Mesodermal cell (in vitro differentiated cells): Measurements from ENCODE around the gene DENND4B.

Source experiments
- H3K27ac ChIP-seq: 2 replicates; pipeline ENCODE4 v1.7.0; 2013; ENCODE audit warnings: mild to moderate bottlenecking, low read depth, low read length, moderate library complexity; ENCODE audit not compliant: severe bottlenecking
- H3K36me3 ChIP-seq: 2 replicates; pipeline ENCODE4 v1.7.1; 2013; ENCODE audit warnings: mild to moderate bottlenecking, low read length, moderate library complexity; ENCODE audit not compliant: control insufficient read depth, insufficient read depth
- H3K4me1 ChIP-seq: one replicate; pipeline ENCODE4 v1.7.1; 2013; ENCODE audit warnings: mild to moderate bottlenecking, low read length; ENCODE audit not compliant: insufficient read depth, control insufficient read depth, poor library complexity, severe bottlenecking
- H3K4me3 ChIP-seq: 2 replicates; pipeline ENCODE4 v1.7.0; 2013; ENCODE audit warnings: low read length, control low read depth, mild to moderate bottlenecking; ENCODE audit not compliant: insufficient read depth, poor library complexity, severe bottlenecking; ENCODE audit errors: extremely low read depth
- H3K9me3 ChIP-seq: 2 replicates; pipeline ENCODE4 v1.7.1; 2013; ENCODE audit warnings: mild to moderate bottlenecking, low read length, moderate library complexity; ENCODE audit not compliant: control insufficient read depth
- WGBS, 2 experiments: methylation state at CpG; one replicate each; pipeline ENCODE4 v1.1.5; 2013; ENCODE audit warnings: missing lambda C conversion rate in 2 of 2; ENCODE audit not compliant: insufficient coverage in 2 of 2; 5-methylcytosine and 5-hydroxymethylcytosine counted together

The DENND4B gene

DNA sequence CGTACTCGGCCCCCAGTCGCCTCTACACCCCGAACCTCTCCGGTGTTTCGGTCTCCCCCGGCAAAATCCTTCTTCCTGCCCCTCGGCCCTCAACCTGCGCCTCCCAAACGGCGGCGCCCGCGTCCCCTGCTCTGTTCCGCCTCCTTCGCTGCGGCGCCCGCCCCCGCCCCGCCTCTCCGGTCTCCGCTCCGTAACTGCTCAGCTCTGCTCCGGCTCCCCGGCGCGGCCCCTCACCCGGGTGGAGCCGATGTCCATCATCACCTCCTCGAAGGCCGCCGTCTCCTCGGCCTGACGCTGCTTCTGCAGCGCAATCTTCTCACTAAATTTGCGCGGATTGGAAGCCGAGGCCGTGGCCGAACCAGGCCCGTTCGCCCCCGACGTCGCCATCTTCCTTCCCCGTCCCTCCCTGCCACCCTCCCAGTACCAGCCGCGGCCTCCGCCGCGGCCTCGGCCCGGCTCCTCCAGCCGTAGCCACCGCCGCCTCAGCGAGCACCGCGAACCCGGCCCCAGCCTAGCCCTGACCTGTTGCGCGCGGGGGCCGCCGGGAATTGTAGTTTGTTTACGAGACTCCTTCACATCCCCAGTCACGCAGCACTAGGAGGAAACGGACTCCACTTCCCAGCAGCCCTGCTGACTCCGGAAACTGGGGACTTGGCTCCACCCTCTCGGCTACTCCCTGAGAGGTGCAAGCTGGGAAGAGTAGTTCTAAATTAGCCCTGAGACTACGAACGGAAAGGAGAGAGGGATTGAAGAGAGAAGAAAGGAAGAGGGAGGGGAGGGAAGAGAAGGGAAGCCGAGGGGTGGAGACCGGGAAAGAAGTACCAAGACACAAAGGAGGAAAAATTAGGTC is 11.8 kb upstream of the DENND4B start, which contains the start of gene CRTC2:
TSS of gene CRTC2 (minus strand) at position 502 of the 850 bp plus-strand sequence. CDS start at position 387, 115 bp downstream.
- H3K9me3 ChIP-seq, result no peaks in the 10 kb centered on the region
- WGBS, 2 experiments, result 0% methylated on average over 57 to 63 of the region's 75 CpGs
- peaks cover 47% of the 10 kb centered on the region for H3K36me3 ChIP-seq
- H3K4me1 ChIP-seq, result peaks cover 16% of the 10 kb centered on the region
- H3K4me3 ChIP-seq, result peak within 1 kb of the TSS; percentile 94
- H3K27ac ChIP-seq, result peak within 1 kb of the TSS; percentile 74

DNA sequence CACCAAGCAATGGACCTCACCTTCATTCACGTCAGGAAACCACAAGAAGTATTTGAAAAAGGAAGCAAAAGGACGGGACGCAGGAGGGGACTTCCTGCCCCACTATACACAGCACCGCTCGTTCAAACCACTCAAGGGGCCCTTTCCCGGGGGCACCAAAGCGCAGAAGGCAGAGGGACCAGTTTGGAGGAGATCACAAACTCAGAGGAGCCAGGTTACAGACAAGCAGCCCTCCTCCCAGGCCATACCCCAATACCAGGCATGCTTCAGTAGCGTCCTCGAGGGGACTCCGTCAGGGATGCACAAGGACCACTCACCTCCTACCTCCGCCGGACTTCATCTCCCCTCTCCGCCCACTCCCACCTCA is 11.2 kb upstream of the DENND4B start:
- peak overlapping the region; percentile 74 for H3K27ac ChIP-seq
- peaks cover 16% of the 10 kb centered on the region for H3K4me1 ChIP-seq
- H3K4me3 ChIP-seq, result peak overlapping the region; percentile 94
- 0% methylated on average over 9 to 10 of the region's 13 CpGs for WGBS, 2 experiments
- no peaks in the 10 kb centered on the region for H3K9me3 ChIP-seq
- H3K36me3 ChIP-seq, result peaks cover 50% of the 10 kb centered on the region

DNA sequence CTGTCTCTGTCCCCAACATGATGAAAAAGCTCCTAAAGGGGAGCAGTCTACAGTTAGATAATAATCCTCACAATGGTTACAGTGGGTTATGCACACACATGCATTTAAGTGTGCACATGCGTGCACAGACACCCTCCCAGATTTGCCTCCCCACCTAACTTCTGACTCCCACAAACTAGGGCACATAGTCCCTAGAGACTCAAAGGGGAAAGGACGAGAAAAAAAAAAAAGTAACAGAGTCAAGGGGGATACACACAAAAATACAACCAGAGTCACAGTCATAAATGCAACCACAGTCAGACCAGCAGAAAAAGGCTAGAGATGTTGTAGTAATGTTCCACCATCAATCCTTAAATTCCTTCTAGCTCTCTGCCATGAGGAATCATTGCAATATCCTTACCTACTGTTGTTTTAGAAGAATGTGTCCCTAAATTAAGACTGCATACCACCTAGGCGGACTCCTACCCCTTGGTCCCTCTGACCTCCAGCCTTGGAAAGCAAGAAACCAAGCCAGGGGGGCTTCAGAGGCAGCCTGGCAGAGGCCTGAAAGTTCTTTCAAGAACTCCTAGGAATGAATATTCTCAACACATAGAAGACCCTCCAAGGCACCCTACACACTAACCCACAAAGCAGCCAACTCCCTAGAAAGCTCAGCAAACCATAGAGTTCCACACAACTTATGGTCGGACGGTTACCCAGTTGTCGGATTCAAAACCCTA is 10.6 kb upstream of the DENND4B start:
- H3K4me3 ChIP-seq, result peak overlapping the region; percentile 94
- H3K4me1 ChIP-seq, result peaks cover 16% of the 10 kb centered on the region
- no peaks in the 10 kb centered on the region for H3K9me3 ChIP-seq
- peaks cover 56% of the 10 kb centered on the region for H3K36me3 ChIP-seq
- 52 to 80% methylated on average over 1 to 2 of the region's 6 CpGs for WGBS, 2 experiments
- H3K27ac ChIP-seq, result no peak overlapping the region

DNA sequence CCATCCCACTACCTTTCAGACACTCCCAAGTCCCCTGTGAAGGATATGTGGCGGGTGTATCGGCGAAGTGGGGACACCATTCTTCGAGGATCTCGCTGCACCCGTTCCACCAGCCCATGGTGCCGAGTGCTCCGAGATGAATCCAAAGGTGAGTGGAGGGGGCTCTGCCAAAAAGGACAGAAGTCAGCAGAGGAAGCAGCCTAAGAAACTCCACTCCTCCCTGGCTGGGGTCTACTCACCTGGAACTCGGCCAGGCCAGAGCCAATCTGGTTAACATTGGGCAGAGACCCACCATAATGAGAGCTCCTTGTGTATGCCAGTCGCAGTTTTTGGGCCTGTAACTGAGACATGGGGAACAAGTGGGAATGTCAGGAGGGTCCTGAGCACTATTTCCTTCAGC is 8.3 kb upstream of the DENND4B start:
- H3K27ac ChIP-seq, result no peak overlapping the region
- no peaks in the 10 kb centered on the region for H3K9me3 ChIP-seq
- H3K4me1 ChIP-seq, result peaks cover 9% of the 10 kb centered on the region
- H3K36me3 ChIP-seq, result peaks cover 58% of the 10 kb centered on the region
- 97 to 100% methylated on average over 9 to 10 of the region's 10 CpGs for WGBS, 2 experiments
- no peak overlapping the region for H3K4me3 ChIP-seq

DNA sequence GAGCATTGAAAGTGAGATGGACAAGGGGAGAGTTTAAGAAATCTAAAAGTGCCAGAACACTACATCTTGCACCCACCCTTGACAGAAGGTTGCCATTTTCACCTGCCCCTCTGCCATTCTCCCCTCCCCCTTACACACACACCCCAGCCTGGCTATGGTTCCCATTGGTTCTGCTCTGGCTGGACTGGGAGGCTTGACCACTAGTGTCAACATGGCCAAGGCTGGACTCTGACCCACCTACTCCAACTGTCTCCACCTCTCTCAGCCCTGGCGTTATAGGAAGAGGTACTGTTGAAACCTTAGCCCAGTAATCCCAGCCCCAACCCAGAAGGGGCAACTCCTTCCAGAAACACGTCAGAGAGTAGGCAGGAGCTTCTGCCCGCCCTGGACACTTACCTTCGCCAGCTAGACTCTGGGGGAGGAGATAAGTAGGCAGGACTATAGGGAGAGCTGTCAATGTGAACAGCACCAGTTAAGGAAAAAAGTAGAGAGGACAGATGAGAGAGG is 7.4 kb upstream of the DENND4B start:
- H3K4me1 ChIP-seq, result peaks cover 9% of the 10 kb centered on the region
- H3K9me3 ChIP-seq, result no peaks in the 10 kb centered on the region
- H3K27ac ChIP-seq, result no peak overlapping the region
- no peak overlapping the region for H3K4me3 ChIP-seq
- H3K36me3 ChIP-seq, result peaks cover 59% of the 10 kb centered on the region
- 94 to 100% methylated on average over 2 to 4 of the region's 4 CpGs for WGBS, 2 experiments

DNA sequence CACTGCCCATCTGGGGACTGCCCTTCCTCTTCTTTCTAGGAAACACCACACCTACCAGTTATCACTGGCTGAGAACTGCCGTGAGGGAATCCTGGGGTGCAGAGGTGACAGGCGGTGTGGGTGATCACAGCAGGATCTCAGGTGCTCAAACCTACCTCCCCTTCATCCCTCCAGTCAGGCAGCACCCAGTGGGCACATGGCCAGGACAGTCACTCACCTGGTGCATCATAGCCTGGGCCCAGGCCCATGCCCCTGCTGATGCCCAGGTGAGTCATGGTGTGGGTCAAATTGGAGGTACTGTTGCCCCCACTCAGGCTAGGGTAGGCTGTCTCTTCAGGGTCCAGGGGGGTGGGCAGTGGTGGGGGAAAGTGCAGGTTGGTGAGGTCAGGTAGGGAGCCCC is 5.3 kb upstream of the DENND4B start:
- H3K36me3 ChIP-seq, result peaks cover 73% of the 10 kb centered on the region
- H3K4me3 ChIP-seq, result no peak overlapping the region
- WGBS, 2 experiments, result 100% methylated on average over 1 of the region's 2 CpGs
- peaks cover 6% of the 10 kb centered on the region for H3K4me1 ChIP-seq
- H3K27ac ChIP-seq, result no peak overlapping the region
- no peaks in the 10 kb centered on the region for H3K9me3 ChIP-seq

DNA sequence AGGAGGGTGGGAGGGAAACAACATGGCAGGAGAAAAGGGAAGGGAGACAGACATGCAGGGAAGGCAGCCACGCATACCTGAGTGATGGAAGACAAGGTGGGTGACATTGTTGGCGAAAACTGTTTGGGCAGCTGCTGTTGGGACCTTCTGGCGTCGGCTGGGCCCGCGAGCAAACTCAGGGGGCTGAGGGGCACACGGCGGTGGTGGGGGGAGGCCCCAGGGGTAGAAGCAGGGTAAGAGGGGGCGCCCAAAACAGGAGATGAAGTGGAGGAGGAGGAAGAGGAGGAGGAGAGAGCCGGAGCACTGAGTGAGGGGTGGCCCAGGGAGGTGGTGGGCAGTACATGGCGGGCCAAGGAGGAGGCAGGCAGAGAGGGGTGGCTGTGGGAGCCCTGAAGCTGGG is 4.7 kb upstream of the DENND4B start:
- Histone ChIP-seq H3K4me1 (peaks cover under 1% of the 10 kb centered on the region), H3K36me3 (peaks cover 73% of the 10 kb centered on the region), H3K4me3 (no peak overlapping the region), H3K9me3 (no peaks in the 10 kb centered on the region), H3K27ac (no peak overlapping the region)
- 87 to 96% methylated on average over 10 to 11 of the region's 11 CpGs for WGBS, 2 experiments

DNA sequence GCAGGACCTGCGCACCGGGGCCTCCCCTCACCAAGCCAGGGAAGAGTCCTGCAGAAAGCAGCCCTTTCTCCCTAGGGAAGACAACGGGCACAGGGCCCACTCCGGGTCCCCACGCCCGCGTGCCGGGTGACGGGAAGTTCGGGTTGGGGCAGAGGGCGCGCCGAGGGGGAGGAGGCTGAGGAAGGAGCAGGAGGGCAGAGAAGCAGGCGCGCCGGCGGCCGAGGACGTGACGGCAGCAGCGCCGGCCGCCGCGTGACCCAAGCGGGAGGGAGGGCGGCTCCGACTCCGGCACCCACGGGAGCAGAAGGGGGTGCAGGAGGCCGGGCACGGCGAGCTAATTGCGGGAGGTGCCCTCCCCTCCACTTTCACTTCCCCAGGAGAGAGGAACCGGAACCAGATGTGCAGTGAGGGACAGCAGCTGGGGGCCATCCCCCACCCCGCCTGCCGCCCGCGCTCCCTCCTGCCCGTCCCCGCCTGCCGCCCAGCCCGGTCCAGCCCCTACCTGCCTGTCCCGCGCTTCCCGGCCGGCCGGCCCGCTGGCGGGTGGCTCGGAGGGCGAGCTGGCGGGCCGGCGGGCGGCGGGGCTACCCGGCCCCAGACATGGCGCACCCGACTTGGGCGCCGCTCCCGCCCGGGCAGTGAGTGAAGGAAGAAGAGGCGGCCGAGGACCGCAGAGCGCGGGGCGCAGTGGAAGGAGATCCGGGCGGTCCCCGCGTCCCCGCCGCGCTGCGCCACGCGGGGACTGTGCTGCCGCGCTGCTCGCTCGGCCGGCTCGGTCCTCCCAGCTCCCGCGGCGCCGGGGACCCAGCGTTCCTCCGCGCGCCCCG is 510 bp downstream of the DENND4B start:
- Histone ChIP-seq H3K27ac (peak overlapping the region; percentile 53), H3K4me1 (peaks cover 4% of the 10 kb centered on the region), H3K36me3 (peaks cover 68% of the 10 kb centered on the region), H3K4me3 (peak overlapping the region; percentile 78), H3K9me3 (no peaks in the 10 kb centered on the region)
- 0 to 1% methylated on average over 28 to 67 of the region's 95 CpGs for WGBS, 2 experiments

DNA sequence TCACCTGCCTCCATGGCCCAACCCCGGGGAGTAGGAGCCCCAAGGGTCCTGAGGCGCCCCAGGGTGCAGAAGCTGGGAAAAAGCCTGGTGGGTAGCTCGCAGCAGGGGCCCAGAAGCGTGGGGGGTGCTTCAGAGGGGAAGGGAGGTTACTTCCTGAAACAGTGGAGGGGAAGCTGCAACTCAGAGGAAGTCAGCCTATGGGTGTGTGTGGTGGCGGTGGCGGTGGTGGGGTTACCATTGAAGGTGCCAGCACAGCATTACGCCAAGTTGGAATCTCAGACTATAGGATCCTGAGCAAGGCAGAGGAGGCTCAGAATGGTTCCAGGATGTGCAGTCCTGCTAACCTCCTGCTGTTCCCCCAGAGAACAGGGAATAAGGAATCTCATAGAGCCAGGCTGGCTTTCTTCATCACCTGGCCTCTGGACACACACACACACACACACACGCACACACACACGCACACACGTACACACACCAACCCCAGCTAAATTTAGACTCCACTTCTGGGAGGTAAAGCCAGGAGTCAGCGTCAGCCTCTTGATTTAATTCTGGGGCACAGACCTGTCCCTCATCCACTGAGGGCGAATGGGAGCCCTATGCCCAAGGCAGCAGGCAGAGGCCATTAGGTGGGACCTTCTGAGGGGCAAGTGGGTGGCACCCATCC is 1.3 kb downstream of the DENND4B start:
- peaks cover 4% of the 10 kb centered on the region for H3K4me1 ChIP-seq
- peaks cover 68% of the 10 kb centered on the region for H3K36me3 ChIP-seq
- H3K9me3 ChIP-seq, result no peaks in the 10 kb centered on the region
- no peak overlapping the region for H3K27ac ChIP-seq
- peak overlapping the region; percentile 78 for H3K4me3 ChIP-seq
- WGBS, 2 experiments, result 73 to 74% methylated on average over 8 to 11 of the region's 12 CpGs

DNA sequence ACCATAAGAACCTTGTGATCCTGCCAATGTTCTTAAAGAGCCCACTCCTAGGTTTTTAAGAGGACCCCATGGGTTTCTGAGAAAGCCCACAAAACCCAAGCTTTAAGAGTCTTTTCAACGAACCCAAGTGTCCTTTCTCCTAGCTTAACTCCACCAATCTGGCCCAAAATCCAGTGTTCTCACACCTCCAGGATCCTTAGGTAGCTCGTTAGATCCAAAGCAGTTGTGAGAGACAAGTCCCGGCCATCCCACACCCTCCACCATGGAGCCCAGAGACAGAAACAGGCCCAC is 1.7 kb downstream of the DENND4B start:
- no peaks in the 10 kb centered on the region for H3K9me3 ChIP-seq
- peaks cover 68% of the 10 kb centered on the region for H3K36me3 ChIP-seq
- peaks cover 4% of the 10 kb centered on the region for H3K4me1 ChIP-seq
- H3K4me3 ChIP-seq, result no peak overlapping the region
- WGBS, 2 experiments, result 94 to 100% methylated on average over 3 of the region's 3 CpGs
- no peak overlapping the region for H3K27ac ChIP-seq
